Breast epithelium (tissue), 3 donors: ENCODE measurements around the gene PWWP2B.

ENCODE experiments used
- POLR2A ChIP-seq: fragments of 450-650 bp; IDR thresholded peaks from one replicate; pipeline ENCODE4 v1.6.1; 2016; ENCODE audit warnings: antibody characterized with exemption, mild to moderate bottlenecking, moderate library complexity
- POLR2AphosphoS5 ChIP-seq, 3 donors: sonication (generic); formaldehyde crosslinking; IDR thresholded peaks; one replicate each; pipeline ENCODE4 v1.6.1; 2017; ENCODE audit warnings: antibody characterized with exemption in 3 of 3
- TF ChIP-seq, protein P1 (sequence below), 3 donors: fragments of 450-650 bp; IDR thresholded peaks; one replicate each; pipeline ENCODE4 v1.5.1; 2016 to 2017; ENCODE audit warnings: antibody characterized with exemption in 3 of 3, mild to moderate bottlenecking in 3 of 3, moderate library complexity in 3 of 3

GRCh38 chr10:132449051-132449810, 52.2 kb downstream of the PWWP2B start:
- TF ChIP-seq, protein P1, sequence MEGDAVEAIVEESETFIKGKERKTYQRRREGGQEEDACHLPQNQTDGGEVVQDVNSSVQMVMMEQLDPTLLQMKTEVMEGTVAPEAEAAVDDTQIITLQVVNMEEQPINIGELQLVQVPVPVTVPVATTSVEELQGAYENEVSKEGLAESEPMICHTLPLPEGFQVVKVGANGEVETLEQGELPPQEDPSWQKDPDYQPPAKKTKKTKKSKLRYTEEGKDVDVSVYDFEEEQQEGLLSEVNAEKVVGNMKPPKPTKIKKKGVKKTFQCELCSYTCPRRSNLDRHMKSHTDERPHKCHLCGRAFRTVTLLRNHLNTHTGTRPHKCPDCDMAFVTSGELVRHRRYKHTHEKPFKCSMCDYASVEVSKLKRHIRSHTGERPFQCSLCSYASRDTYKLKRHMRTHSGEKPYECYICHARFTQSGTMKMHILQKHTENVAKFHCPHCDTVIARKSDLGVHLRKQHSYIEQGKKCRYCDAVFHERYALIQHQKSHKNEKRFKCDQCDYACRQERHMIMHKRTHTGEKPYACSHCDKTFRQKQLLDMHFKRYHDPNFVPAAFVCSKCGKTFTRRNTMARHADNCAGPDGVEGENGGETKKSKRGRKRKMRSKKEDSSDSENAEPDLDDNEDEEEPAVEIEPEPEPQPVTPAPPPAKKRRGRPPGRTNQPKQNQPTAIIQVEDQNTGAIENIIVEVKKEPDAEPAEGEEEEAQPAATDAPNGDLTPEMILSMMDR (IDR thresholded peaks at IDR 0.05) = no peak
- TF ChIP-seq POLR2A (no peak), POLR2AphosphoS5 (IDR thresholded peaks at IDR 0.05) (no peak)
